NCI-H2107 treated with DMSO at 0.1 percent for 48 hours (cell line): ENCODE results near the gene L3MBTL4.

ENCODE experiments used
- DNase-seq: peaks from one replicate; lab custom pipeline; 2025; ENCODE audit not compliant: unreplicated experiment; lab: John Stamatoyannopoulos, UW

The L3MBTL4 gene

GRCh38 chr18:5967007-5967406, 447.7 kb downstream of the L3MBTL4 start:
- DNase-seq: no peak

- DNase-seq: no peak
Measured at GRCh38 chr18:5966514-5966913, 448.2 kb downstream of the L3MBTL4 start.

GRCh38 chr18:5964996-5965395, 449.7 kb downstream of the L3MBTL4 start:
- peak; percentile 7 for DNase-seq

GRCh38 chr18:5964596-5964995, 450.1 kb downstream of the L3MBTL4 start:
- no peak for DNase-seq

- no peak for DNase-seq
Measured at GRCh38 chr18:5964108-5964507, 450.6 kb downstream of the L3MBTL4 start.

GRCh38 chr18:5963267-5963666, 451.4 kb downstream of the L3MBTL4 start:
- no peak for DNase-seq

GRCh38 chr18:5962362-5962761, 452.3 kb downstream of the L3MBTL4 start:
- no peak for DNase-seq

- no peak for DNase-seq
Measured at GRCh38 chr18:5961828-5962150, 452.9 kb downstream of the L3MBTL4 start.

GRCh38 chr18:5961097-5961827, 453.4 kb downstream of the L3MBTL4 start:
- peak; percentile 20 for DNase-seq

GRCh38 chr18:5958822-5959221, 455.9 kb downstream of the L3MBTL4 start:
- no peak for DNase-seq

- DNase-seq: no peak
Measured at GRCh38 chr18:5955861-5956260, 458.9 kb downstream of the L3MBTL4 start.

- DNase-seq: no peak
Measured at GRCh38 chr18:5951515-5952091, 463.1 kb downstream of the L3MBTL4 start.

GRCh38 chr18:5948781-5949180, 465.9 kb downstream of the L3MBTL4 start:
- DNase-seq: no peak

GRCh38 chr18:5948237-5948636, 466.5 kb downstream of the L3MBTL4 start:
- no peak for DNase-seq

GRCh38 chr18:5944448-5944847, 470.3 kb downstream of the L3MBTL4 start:
- no peak for DNase-seq

GRCh38 chr18:5943514-5943913, 471.2 kb downstream of the L3MBTL4 start:
- peak; percentile 58 for DNase-seq

- DNase-seq: no peak
Measured at GRCh38 chr18:5942591-5942990, 472.1 kb downstream of the L3MBTL4 start.

GRCh38 chr18:5941890-5942289, 472.8 kb downstream of the L3MBTL4 start:
- no peak for DNase-seq

- no peak for DNase-seq
Measured at GRCh38 chr18:5939801-5940667, 474.7 kb downstream of the L3MBTL4 start.

- no peak for DNase-seq
Measured at GRCh38 chr18:5937795-5938194, 476.9 kb downstream of the L3MBTL4 start.

- no peak for DNase-seq
Measured at GRCh38 chr18:5937121-5937520, 477.6 kb downstream of the L3MBTL4 start.

GRCh38 chr18:5930789-5931188, 483.9 kb downstream of the L3MBTL4 start:
- DNase-seq: no peak
